OCI-LY7 (cell line): ENCODE measurements around the gene MAN1B1. TPM values are rescaled to one million over a fixed set of nuclear protein-coding genes. Genes with fewer than 3 reads are reported as not detected.

Experiments used
- BruUV-seq: library from RNA; stranded (reverse); fragments of 400-500 nt; replicated peaks from 2 replicates; lab custom pipeline; 2021; lab: Mats Ljungman, UMichigan
- CTCF ChIA-PET: fragments of 300-600 bp; sonication (Branson Sonifier 250); formaldehyde crosslinking; loops from one replicate; lab custom pipeline; 2022; ENCODE audit warnings: antibody characterized with exemption; ENCODE audit not compliant: unreplicated experiment; lab: Charles Lee
- POLR2A ChIA-PET: fragments of 300-600 bp; sonication (Branson Sonifier 250); formaldehyde crosslinking; loops from one replicate; lab custom pipeline; 2022; ENCODE audit warnings: antibody characterized with exemption; lab: Charles Lee
- DNase-seq: peaks from one replicate; pipeline ENCODE4 v3.0.0-alpha.2; 2015; ENCODE audit warnings: low spot score
- H2AFZ ChIP-seq: fragments of 200-600 bp; sonication (generic), shearing (Covaris generic); 2 replicates; pipeline ENCODE4 v1.6.1; 2014; ENCODE audit warnings: mild to moderate bottlenecking, antibody characterized with exemption, low read length, moderate library complexity
- H3K27ac ChIP-seq: fragments of 200-600 bp; sonication (generic); 2 replicates; pipeline ENCODE4 v1.5.1; 2014; ENCODE audit warnings: mixed run types, low read depth, mild to moderate bottlenecking, moderate library complexity, low read length, inconsistent platforms; ENCODE audit not compliant: poor library complexity, severe bottlenecking
- H3K36me3 ChIP-seq: fragments of 200-600 bp; sonication (generic); 2 replicates; pipeline ENCODE4 v1.6.1; 2014; ENCODE audit warnings: mild to moderate bottlenecking, antibody characterized with exemption, low read length, moderate library complexity, mixed read lengths; ENCODE audit not compliant: insufficient read depth
- H3K4me1 ChIP-seq: fragments of 200-600 bp; sonication (generic); 2 replicates; pipeline ENCODE4 v1.5.1; 2014; ENCODE audit warnings: mild to moderate bottlenecking, low read length; ENCODE audit not compliant: insufficient read depth, poor library complexity, severe bottlenecking
- H3K4me2 ChIP-seq: fragments of 200-600 bp; sonication (generic); 2 replicates; pipeline ENCODE4 v1.6.1; 2014; ENCODE audit warnings: mild to moderate bottlenecking, low read length
- H3K4me3 ChIP-seq: fragments of 200-600 bp; sonication (generic); 2 replicates; pipeline ENCODE4 v1.5.1; 2014; ENCODE audit warnings: mild to moderate bottlenecking, low read depth, low read length; ENCODE audit not compliant: poor library complexity, severe bottlenecking
- H3K79me2 ChIP-seq: fragments of 200-600 bp; sonication (generic); 2 replicates; pipeline ENCODE4 v1.6.1; 2016; ENCODE audit warnings: low read depth, mild to moderate bottlenecking, low read length, moderate library complexity, mixed read lengths; ENCODE audit not compliant: insufficient read depth
- H3K9me2 ChIP-seq: fragments of 200-600 bp; sonication (generic); 2 replicates; pipeline ENCODE4 v1.6.1; 2016; ENCODE audit warnings: mild to moderate bottlenecking, low read length, mixed read lengths; ENCODE audit not compliant: insufficient read depth
- H3K9me3 ChIP-seq: fragments of 200-600 bp; sonication (generic); 2 replicates; pipeline ENCODE4 v1.6.1; 2014; ENCODE audit warnings: mild to moderate bottlenecking, mixed run types, low read length, mixed read lengths
- H4K20me1 ChIP-seq: fragments of 200-600 bp; sonication (generic); 2 replicates; pipeline ENCODE4 v1.6.1; 2014; ENCODE audit warnings: mild to moderate bottlenecking, antibody characterized with exemption, low read length, moderate library complexity, mixed read lengths; ENCODE audit not compliant: insufficient read depth
- EZH2phosphoT487 ChIP-seq: fragments of 200-600 bp; sonication (generic); IDR thresholded peaks from 2 replicates; pipeline ENCODE4 v1.6.1; 2018; ENCODE audit warnings: low read depth, borderline replicate concordance, mild to moderate bottlenecking, mixed run types, antibody characterized with exemption, low read length, moderate library complexity, mixed read lengths
- intact Hi-C: fragments of 100-400 bp; cut with micrococcal nuclease; formaldehyde crosslinking; loops from one replicate; pipeline ENCODE4 v1.10.0; 2022; ENCODE audit not compliant: unreplicated experiment
- total RNA-seq, 2 experiments: library from RNA; depleted of rRNA in 1 of 2; stranded (reverse); fragments of >200 nt in 1 of 2; shearing (Covaris generic) in 1 of 2; gene quantifications; 2 replicates each; pipeline ENCODE4 v1.2.3, GENCODE V29; 2014 to 2022
- TF ChIP-seq, protein P1 (sequence below): fragments of 200-600 bp; sonication (generic); conservative IDR thresholded peaks from 2 replicates; pipeline ENCODE4 v1.5.1; 2014; ENCODE audit warnings: mild to moderate bottlenecking, antibody characterized with exemption, low read length, moderate library complexity, mixed read lengths

Gene MAN1B1
- total RNA-seq, 2 experiments from 2014 or later = 32.7 to 43.4 TPM

- H4K20me1 ChIP-seq = no peaks in the 10 kb centered on the region
- H3K79me2 ChIP-seq = no peaks in the 10 kb centered on the region
- peak; percentile 82 for DNase-seq
- H2AFZ ChIP-seq = peak within 1 kb of the TSS; percentile 59; the same call in 1 of the 2 replicates
- H3K4me3 ChIP-seq = peak within 1 kb of the TSS; percentile 95
- peaks cover 28% of the 10 kb centered on the region for H3K36me3 ChIP-seq
- TF ChIP-seq, protein P1, sequence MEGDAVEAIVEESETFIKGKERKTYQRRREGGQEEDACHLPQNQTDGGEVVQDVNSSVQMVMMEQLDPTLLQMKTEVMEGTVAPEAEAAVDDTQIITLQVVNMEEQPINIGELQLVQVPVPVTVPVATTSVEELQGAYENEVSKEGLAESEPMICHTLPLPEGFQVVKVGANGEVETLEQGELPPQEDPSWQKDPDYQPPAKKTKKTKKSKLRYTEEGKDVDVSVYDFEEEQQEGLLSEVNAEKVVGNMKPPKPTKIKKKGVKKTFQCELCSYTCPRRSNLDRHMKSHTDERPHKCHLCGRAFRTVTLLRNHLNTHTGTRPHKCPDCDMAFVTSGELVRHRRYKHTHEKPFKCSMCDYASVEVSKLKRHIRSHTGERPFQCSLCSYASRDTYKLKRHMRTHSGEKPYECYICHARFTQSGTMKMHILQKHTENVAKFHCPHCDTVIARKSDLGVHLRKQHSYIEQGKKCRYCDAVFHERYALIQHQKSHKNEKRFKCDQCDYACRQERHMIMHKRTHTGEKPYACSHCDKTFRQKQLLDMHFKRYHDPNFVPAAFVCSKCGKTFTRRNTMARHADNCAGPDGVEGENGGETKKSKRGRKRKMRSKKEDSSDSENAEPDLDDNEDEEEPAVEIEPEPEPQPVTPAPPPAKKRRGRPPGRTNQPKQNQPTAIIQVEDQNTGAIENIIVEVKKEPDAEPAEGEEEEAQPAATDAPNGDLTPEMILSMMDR = no peak
- no peak for TF ChIP-seq EZH2phosphoT487
- H3K27ac ChIP-seq = peak within 1 kb of the TSS; percentile 42
- H3K9me2 ChIP-seq = no peaks in the 10 kb centered on the region
- ChIA-PET CTCF (interaction anchor here (0.5 kb wide), 1 partner anchor 103 kb away, joined by 3 read pairs; no protein-coding TSS in a partner anchor), POLR2A (interaction anchor here (0.8 to 1.2 kb wide), 2 partner anchors 44 to 75 kb away, joined by 3 to 4 read pairs; partner anchors contain the start of gene SAPCD2)
- peak within 1 kb of the TSS; percentile 71 for H3K4me2 ChIP-seq
- no TSS peak for BruUV-seq
- intact Hi-C loops = loop anchor here (2.0 to 5.0 kb wide), 3 partner anchors 37 to 72 kb away; partner anchors contain the start of genes ANAPC2 and SSNA1
- peaks cover 34% of the 10 kb centered on the region for H3K4me1 ChIP-seq
- H3K9me3 ChIP-seq = no peaks in the 10 kb centered on the region
Observed at GRCh38 chr9:137114613-137115393, 28.0 kb downstream of the MAN1B1 start, which contains the start of gene DPP7. DPP7 (minus strand) TSS chr9:137114733; CDS start chr9:137114713, 20 bp downstream.

GRCh38 chr9:137115394-137116026 lies 28.7 kb downstream of the MAN1B1 start:
- CTCF ChIA-PET = interaction anchor here (0.5 kb wide), 1 partner anchor 104 kb away, joined by 3 read pairs; no protein-coding TSS in a partner anchor

More at GRCh38 chr9:137115394-137116026, 28.7 kb downstream of the MAN1B1 start:
- peaks cover 41% of the 10 kb centered on the region for H3K4me1 ChIP-seq
- H3K4me2 ChIP-seq = peak overlapping the region; percentile 71
- peaks cover 21% of the 10 kb centered on the region for H3K36me3 ChIP-seq
- no peak overlapping the region for H3K27ac ChIP-seq
- no peaks in the 10 kb centered on the region for H3K9me3 ChIP-seq
- no TSS peak for BruUV-seq
- TF ChIP-seq, protein P1 = peak; percentile 44; the same call in 1 of the 2 replicates
- TF ChIP-seq EZH2phosphoT487 = no peak
- no peak overlapping the region for H2AFZ ChIP-seq
- H3K9me2 ChIP-seq = no peaks in the 10 kb centered on the region
- POLR2A ChIA-PET = interaction anchor here (0.5 to 1.2 kb wide), 3 partner anchors 13 to 74 kb away, joined by 3 to 4 read pairs (median 4); partner anchors contain the start of gene SAPCD2
- no peaks in the 10 kb centered on the region for H4K20me1 ChIP-seq
- H3K79me2 ChIP-seq = no peaks in the 10 kb centered on the region
- peak overlapping the region; percentile 95 for H3K4me3 ChIP-seq
- DNase-seq = no peak
- intact Hi-C loops = loop anchor here (2.0 to 5.0 kb wide), 3 partner anchors 37 to 72 kb away; partner anchors contain the start of genes ANAPC2 and SSNA1
